Calu3 (cell line): Measurements from ENCODE around the gene CCDC39. TPM values are rescaled to one million over a fixed set of nuclear protein-coding genes. Genes with fewer than 3 reads are reported as not detected.

Experiments
- Bru-seq: library from RNA; stranded (reverse); fragments of 400-500 nt; gene quantifications from one replicate; lab custom pipeline; 2021; lab: Mats Ljungman, UMichigan
- BruChase-seq, 2 experiments: library from RNA; stranded (reverse); fragments of 400-500 nt; gene quantifications; one replicate each; lab custom pipeline; 2021; lab: Mats Ljungman, UMichigan
- BruUV-seq: library from RNA; stranded (reverse); fragments of 400-500 nt; replicated peaks from 2 replicates; lab custom pipeline; 2021; lab: Mats Ljungman, UMichigan
- CTCF ChIA-PET: fragments of 300-600 bp; sonication (Branson Sonifier 250); formaldehyde crosslinking; loops from one replicate; lab custom pipeline; 2022; ENCODE audit warnings: antibody characterized with exemption; lab: Charles Lee
- DNase-seq: peaks from one replicate; pipeline ENCODE4 v3.0.0; 2022
- H3K27ac Mint-ChIP-seq: one replicate; pipeline ENCODE4 v1.8.0; 2022; ENCODE audit warnings: mixed read lengths; ENCODE audit not compliant: unreplicated experiment
- H3K27me3 Mint-ChIP-seq: one replicate; pipeline ENCODE4 v1.8.0; 2022; ENCODE audit warnings: mixed read lengths; ENCODE audit not compliant: unreplicated experiment
- H3K36me3 Mint-ChIP-seq: one replicate; pipeline ENCODE4 v1.8.0; 2022; ENCODE audit warnings: mild to moderate bottlenecking, moderate library complexity, mixed read lengths; ENCODE audit not compliant: insufficient read depth, unreplicated experiment
- H3K4me1 Mint-ChIP-seq: one replicate; pipeline ENCODE4 v1.8.0; 2022; ENCODE audit warnings: mild to moderate bottlenecking, low read depth, mixed read lengths; ENCODE audit not compliant: unreplicated experiment
- H3K4me3 Mint-ChIP-seq: one replicate; pipeline ENCODE4 v1.8.0; 2022; ENCODE audit warnings: mild to moderate bottlenecking, low read depth, moderate library complexity, mixed read lengths; ENCODE audit not compliant: unreplicated experiment
- H3K9me3 Mint-ChIP-seq: one replicate; pipeline ENCODE4 v1.8.0; 2022; ENCODE audit warnings: low read depth, mixed read lengths; ENCODE audit not compliant: unreplicated experiment
- intact Hi-C: fragments of 100-400 bp; cut with micrococcal nuclease; formaldehyde crosslinking; loops from one replicate; pipeline ENCODE4 v1.10.0; 2022; ENCODE audit not compliant: unreplicated experiment
- long read RNA-seq: library from polyadenylated mRNA; stranded (forward); transcript quantifications from one replicate; pipeline ENCODE4 v2.0.0, GENCODE V29; 2022
- total RNA-seq: library from RNA; stranded (reverse); gene quantifications from 2 replicates; pipeline ENCODE4 v1.2.3, GENCODE V29; 2022
- TF ChIP-seq, protein P1 (sequence below): fragments of 200-600 bp; IDR thresholded peaks from one replicate; pipeline ENCODE4 v1.8.0; 2022; ENCODE audit warnings: antibody characterized with exemption; ENCODE audit not compliant: unreplicated experiment

CCDC39 gene
- not detected in 2 replicates for total RNA-seq
- Bru-seq, nascent RNA: not detected
- BruChase-seq, experiment 1, labeled RNA remaining after a 6-hour chase: not detected
- not detected for BruChase-seq, experiment 2, labeled RNA remaining after a 2-hour chase
- long read RNA-seq, partial matches to known transcripts: 0 of 1 reads
- long read RNA-seq, other reads (novel, unspliced or antisense): 1 of 1 reads

DNA sequence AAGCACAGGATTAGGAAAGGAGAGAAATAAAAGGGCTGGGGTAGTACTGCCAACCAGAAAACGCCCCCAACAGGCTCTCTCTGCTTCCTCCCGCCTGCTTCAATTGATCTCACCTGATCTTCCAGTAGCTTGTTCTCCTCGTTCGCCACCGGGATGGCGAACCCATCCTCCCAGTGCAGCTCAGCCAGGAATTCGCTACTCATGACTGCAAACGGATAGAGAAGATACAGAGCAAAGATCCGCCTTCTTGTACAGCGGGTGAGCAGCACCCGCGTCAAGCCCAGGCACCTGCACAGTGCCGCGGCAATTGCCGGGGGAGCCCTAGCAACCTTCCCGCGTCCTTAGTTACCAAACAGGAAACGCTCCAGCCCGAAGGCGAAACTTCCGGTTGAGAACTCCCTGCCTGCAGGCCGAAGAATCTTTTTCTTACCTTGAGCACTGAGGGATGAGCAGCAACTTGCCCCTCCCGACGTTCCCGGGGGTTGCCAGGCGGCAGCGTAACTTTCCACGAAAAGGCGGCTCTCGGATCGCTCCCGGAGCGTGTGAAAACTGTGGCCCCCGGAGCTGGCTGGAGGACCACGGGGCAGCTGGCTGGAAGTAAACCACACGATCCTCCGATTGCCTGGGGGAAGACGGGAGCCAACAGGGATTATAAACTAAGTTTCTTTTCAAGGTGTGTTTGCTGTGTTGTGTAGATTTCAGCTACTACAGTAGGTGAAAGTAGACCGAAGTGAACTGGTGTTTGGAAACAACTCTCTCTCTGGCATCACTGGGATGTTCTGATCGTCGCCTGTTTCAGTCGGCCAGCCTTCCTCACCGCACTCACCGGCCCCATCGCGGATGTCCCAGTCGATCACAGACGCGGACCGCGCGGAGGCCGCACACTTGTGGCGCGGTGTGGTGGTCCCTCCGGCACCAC, at the start of gene CCDC39:
CCDC39 (minus strand) TSS at position 312 of the 919 bp plus-strand sequence; CDS start at position 203, 109 bp downstream.
- intact Hi-C loops: no loop called here
- Mint-ChIP-seq H3K9me3 (peaks cover 4% of the 10 kb centered on the region), H3K27ac (peak within 1 kb of the TSS; percentile 72), H3K27me3 (peaks cover 46% of the 10 kb centered on the region), H3K4me3 (peak within 1 kb of the TSS; percentile 86), H3K36me3 (peaks cover 17% of the 10 kb centered on the region), H3K4me1 (peaks cover 11% of the 10 kb centered on the region)
- peak; percentile 89 for DNase-seq
- TF ChIP-seq, protein P1, sequence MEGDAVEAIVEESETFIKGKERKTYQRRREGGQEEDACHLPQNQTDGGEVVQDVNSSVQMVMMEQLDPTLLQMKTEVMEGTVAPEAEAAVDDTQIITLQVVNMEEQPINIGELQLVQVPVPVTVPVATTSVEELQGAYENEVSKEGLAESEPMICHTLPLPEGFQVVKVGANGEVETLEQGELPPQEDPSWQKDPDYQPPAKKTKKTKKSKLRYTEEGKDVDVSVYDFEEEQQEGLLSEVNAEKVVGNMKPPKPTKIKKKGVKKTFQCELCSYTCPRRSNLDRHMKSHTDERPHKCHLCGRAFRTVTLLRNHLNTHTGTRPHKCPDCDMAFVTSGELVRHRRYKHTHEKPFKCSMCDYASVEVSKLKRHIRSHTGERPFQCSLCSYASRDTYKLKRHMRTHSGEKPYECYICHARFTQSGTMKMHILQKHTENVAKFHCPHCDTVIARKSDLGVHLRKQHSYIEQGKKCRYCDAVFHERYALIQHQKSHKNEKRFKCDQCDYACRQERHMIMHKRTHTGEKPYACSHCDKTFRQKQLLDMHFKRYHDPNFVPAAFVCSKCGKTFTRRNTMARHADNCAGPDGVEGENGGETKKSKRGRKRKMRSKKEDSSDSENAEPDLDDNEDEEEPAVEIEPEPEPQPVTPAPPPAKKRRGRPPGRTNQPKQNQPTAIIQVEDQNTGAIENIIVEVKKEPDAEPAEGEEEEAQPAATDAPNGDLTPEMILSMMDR: no peak
- BruUV-seq: no TSS peak
- CTCF ChIA-PET: interaction anchor here (0.7 to 1.8 kb wide), 4 partner anchors 18 to 1133 kb away, joined by 3 to 6 read pairs (median 4); no protein-coding TSS in a partner anchor

GRCh38 chr3:180720012-180720411, 40.7 kb upstream of the CCDC39 start:
- H3K36me3 Mint-ChIP-seq: no peaks in the 10 kb centered on the region
- TF ChIP-seq, protein P1: no peak
- intact Hi-C loops: no loop called here
- H3K27ac Mint-ChIP-seq: no peak overlapping the region
- H3K27me3 Mint-ChIP-seq: no peaks in the 10 kb centered on the region
- CTCF ChIA-PET: no interaction called here
- H3K4me1 Mint-ChIP-seq: no peaks in the 10 kb centered on the region
- no TSS peak for BruUV-seq
- no peak for DNase-seq
- H3K9me3 Mint-ChIP-seq: peaks cover 5% of the 10 kb centered on the region
- H3K4me3 Mint-ChIP-seq: no peak overlapping the region

- no peaks in the 10 kb centered on the region for H3K9me3 Mint-ChIP-seq
- no TSS peak for BruUV-seq
- CTCF ChIA-PET: no interaction called here
- DNase-seq: no peak
- TF ChIP-seq, protein P1: no peak
- no peak overlapping the region for H3K27ac Mint-ChIP-seq
- H3K4me1 Mint-ChIP-seq: no peaks in the 10 kb centered on the region
- H3K4me3 Mint-ChIP-seq: no peak overlapping the region
- no peaks in the 10 kb centered on the region for H3K36me3 Mint-ChIP-seq
- no peaks in the 10 kb centered on the region for H3K27me3 Mint-ChIP-seq
- intact Hi-C loops: no loop called here
Measured at GRCh38 chr3:180707896-180708295, 28.6 kb upstream of the CCDC39 start.

DNA sequence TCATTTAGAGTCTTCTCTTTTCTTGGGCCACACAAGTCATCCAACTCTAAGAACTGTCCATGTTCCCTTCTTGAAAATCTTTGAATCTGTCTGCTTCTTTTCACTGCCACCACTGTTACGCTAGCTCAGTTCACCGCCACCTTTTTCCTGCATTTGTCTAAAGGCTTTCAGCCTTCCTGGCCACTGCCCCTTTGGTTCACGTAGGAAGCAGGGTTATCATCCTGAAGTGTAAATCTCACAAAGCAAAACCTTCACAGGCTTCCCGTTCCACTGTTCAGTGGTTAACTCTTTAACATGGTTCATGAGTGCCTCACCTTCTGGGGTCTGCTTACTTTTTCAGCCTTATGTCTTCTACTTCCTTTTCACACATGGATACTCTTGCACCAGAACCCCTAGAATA, 26.3 kb upstream of the CCDC39 start:
- CTCF ChIA-PET: no interaction called here
- Mint-ChIP-seq H3K36me3 (no peaks in the 10 kb centered on the region), H3K27me3 (no peaks in the 10 kb centered on the region), H3K27ac (peak overlapping the region; percentile 6), H3K4me3 (no peak overlapping the region), H3K9me3 (no peaks in the 10 kb centered on the region), H3K4me1 (no peaks in the 10 kb centered on the region)
- intact Hi-C loops: no loop called here
- DNase-seq: no peak
- TF ChIP-seq, protein P1: no peak
- no TSS peak for BruUV-seq
